ENCODE data around the gene ZBTB14. TPM values are rescaled to one million over a fixed set of nuclear protein-coding genes. Genes with fewer than 3 reads are reported as not detected.

Gene ZBTB14
- total RNA-seq, 2 donors from 2014 or later: 18.5 to 22.5 TPM

DNA sequence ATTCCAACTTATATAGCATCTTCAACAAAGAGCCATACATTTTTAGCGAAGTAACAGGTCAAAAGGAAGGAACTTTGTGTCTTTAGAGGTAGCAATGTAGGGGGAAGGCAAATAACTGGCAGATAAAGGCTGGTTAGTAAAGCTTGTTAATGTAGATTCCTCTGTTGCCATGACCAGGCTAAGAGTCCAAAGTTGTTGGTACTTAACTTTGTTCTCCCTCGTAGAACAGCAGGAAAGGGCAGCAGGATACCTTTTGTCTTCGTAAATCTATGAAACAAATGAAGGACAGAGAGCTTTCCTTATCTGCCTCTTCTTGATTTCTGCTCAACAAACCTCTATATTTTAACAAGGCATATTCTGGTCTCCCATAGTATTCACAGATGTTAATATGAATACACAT is 18.6 kb downstream of the ZBTB14 start:
- Mint-ChIP-seq H3K27me3 (no peaks in the 10 kb centered on the region), H3K36me3 (ENCODE audit: low read depth) (peaks cover 1% of the 10 kb centered on the region), H3K27ac (no peak overlapping the region), H3K4me3 (no peak overlapping the region), H3K4me1 (no peaks in the 10 kb centered on the region)
- no peak for DNase-seq
- no peak for ATAC-seq
- no peaks in the 10 kb centered on the region for H3K9me3 ChIP-seq (ENCODE audit: control insufficient read depth, low read length, poor library complexity, severe bottlenecking)

DNA sequence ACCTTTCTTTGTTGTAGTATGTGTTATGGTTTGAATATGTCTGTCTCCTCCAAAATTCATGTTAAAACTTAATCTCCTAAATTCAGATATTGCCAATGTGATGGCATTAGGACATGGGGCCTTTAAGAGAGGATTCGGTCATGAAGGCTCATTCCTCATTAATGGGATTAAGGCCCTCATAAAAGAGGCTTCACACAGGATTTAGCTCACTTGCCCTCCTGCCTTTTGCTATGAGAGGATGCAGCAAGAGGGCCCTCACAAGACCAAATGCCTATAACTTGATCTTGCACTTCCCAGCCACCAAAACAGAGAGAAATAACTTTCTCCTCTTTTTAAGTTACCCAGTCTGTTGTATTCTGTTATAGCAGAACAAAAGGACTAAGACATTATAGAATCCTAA is 19.7 kb downstream of the ZBTB14 start:
- ATAC-seq (no peak), DNase-seq (no peak)
- Mint-ChIP-seq H3K36me3 (ENCODE audit: low read depth) (peaks cover 2% of the 10 kb centered on the region), H3K27ac (no peak overlapping the region), H3K27me3 (no peaks in the 10 kb centered on the region), H3K4me3 (no peak overlapping the region), H3K4me1 (no peaks in the 10 kb centered on the region)
- H3K9me3 ChIP-seq (ENCODE audit: control insufficient read depth, low read length, poor library complexity, severe bottlenecking): no peaks in the 10 kb centered on the region

DNA sequence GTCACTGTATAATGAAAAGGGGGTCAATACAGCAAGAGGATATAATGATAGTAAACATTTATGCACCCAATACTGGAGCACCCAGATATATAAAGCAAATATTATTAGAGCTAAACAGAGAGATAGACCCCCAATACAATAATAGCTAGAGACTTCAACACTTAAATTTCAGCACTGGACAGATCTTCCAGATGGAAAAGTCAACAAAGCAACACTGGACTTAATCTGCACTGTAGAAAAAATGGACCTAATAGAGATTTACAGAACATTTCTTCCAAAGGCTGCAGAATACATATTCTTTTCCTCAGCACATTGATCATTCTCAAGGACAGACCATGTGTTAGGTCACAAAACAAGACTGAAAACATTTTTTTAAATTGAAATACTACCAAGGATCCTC is 26.7 kb downstream of the ZBTB14 start:
- H3K9me3 ChIP-seq (ENCODE audit: control insufficient read depth, low read length, poor library complexity, severe bottlenecking): no peaks in the 10 kb centered on the region
- DNase-seq (no peak), ATAC-seq (no peak)
- no peaks in the 10 kb centered on the region for H3K27me3 Mint-ChIP-seq
- H3K27ac Mint-ChIP-seq: no peak overlapping the region
- no peaks in the 10 kb centered on the region for H3K4me1 Mint-ChIP-seq
- peaks cover 2% of the 10 kb centered on the region for H3K36me3 Mint-ChIP-seq (ENCODE audit: low read depth)
- H3K4me3 Mint-ChIP-seq: no peak overlapping the region

DNA sequence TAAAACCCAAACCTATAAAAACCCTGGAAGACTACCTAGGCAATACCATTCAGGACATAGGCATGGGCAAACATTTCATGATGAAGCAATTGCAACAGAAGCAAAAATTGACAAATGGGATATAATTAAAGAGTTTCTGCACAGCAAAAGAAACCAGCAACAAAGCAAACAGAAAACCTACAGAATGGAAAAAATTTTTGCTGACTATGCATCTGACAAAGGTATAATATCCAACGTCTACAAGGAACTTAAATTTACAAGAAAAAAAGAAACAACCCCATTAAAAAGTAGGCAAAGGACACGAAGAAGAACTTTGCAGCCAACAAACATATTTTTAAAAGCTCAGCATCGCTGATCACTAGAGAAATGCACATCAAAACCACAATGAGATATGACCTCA is 28.8 kb downstream of the ZBTB14 start:
- DNase-seq (no peak), ATAC-seq (no peak)
- Mint-ChIP-seq H3K36me3 (ENCODE audit: low read depth) (no peaks in the 10 kb centered on the region), H3K27me3 (no peaks in the 10 kb centered on the region), H3K4me3 (no peak overlapping the region), H3K4me1 (no peaks in the 10 kb centered on the region), H3K27ac (no peak overlapping the region)
- no peaks in the 10 kb centered on the region for H3K9me3 ChIP-seq (ENCODE audit: control insufficient read depth, low read length, poor library complexity, severe bottlenecking)

DNA sequence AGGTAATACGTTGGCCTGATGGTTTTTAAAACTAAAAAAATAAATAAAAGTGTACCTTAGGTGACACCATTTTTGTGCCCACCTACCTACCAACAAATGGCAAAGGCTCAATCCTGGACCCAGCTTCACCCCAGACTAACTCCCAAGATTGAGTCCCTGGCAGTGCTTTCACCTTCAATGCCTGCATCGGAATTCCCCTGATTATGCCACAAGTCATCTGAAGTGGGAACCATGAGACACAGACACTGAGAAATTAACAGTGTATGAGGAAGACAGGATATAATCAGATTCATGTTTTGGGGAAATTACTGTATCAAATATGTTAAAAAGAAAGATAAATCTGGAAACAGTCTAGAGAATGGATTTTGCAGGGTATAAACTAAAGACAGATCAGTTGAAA is 41.6 kb downstream of the ZBTB14 start:
- ATAC-seq: peak; percentile 46
- no peaks in the 10 kb centered on the region for H3K36me3 Mint-ChIP-seq (ENCODE audit: low read depth)

DNA sequence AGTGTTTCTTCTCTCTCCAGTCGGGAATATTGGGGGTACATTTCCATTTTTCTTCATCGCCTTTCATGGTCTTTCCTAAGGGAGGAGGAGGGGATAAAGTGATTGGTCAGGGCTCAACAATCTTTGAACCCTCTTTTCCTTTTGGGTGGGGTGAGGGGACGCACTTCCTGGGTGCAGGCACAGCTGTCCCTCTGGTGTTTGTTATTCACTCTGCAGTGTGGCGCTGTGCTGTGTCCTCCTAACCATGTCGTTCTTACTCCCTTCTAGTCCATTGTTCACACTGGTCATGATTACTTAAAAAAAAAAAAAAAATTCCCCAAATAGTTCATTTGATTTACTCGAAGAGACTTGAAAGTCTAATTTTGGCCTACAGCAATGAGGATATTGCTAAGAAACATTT is 44.4 kb downstream of the ZBTB14 start:
- H3K9me3 ChIP-seq (ENCODE audit: control insufficient read depth, low read length, poor library complexity, severe bottlenecking): no peaks in the 10 kb centered on the region
- Mint-ChIP-seq H3K4me3 (no peak overlapping the region), H3K36me3 (ENCODE audit: low read depth) (no peaks in the 10 kb centered on the region), H3K4me1 (peaks cover 2% of the 10 kb centered on the region), H3K27ac (no peak overlapping the region), H3K27me3 (no peaks in the 10 kb centered on the region)
- ATAC-seq: no peak
- no peak for DNase-seq

More for the DNA sequence above, 41.6 kb downstream of the ZBTB14 start:
- Mint-ChIP-seq H3K27me3 (no peaks in the 10 kb centered on the region), H3K4me1 (peaks cover 2% of the 10 kb centered on the region), H3K4me3 (no peak overlapping the region), H3K27ac (no peak overlapping the region)
- DNase-seq: no peak
- no peaks in the 10 kb centered on the region for H3K9me3 ChIP-seq (ENCODE audit: control insufficient read depth, low read length, poor library complexity, severe bottlenecking)

DNA sequence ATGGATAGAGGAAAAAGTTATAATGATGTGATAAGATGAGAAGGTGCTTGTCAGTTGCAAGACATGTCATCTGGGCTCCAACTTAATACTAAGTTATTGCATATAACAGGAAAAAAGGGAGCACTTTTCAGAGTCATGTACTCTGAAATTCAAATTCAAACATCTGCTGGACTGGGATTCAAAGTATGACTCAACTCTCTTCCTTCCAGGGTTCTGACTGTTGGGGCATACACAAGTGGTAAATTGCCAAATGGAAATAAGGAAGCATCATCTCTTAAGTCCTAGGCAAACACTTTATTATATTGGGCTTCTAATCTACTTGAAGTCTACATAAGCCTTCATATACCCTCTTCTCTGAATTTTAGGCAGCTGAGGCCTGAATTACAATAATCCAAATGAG is 44.9 kb downstream of the ZBTB14 start:
- H3K9me3 ChIP-seq (ENCODE audit: control insufficient read depth, low read length, poor library complexity, severe bottlenecking): no peaks in the 10 kb centered on the region
- Mint-ChIP-seq H3K4me3 (no peak overlapping the region), H3K4me1 (peaks cover 2% of the 10 kb centered on the region), H3K36me3 (ENCODE audit: low read depth) (no peaks in the 10 kb centered on the region), H3K27ac (no peak overlapping the region), H3K27me3 (no peaks in the 10 kb centered on the region)
- DNase-seq: no peak
- ATAC-seq: no peak

DNA sequence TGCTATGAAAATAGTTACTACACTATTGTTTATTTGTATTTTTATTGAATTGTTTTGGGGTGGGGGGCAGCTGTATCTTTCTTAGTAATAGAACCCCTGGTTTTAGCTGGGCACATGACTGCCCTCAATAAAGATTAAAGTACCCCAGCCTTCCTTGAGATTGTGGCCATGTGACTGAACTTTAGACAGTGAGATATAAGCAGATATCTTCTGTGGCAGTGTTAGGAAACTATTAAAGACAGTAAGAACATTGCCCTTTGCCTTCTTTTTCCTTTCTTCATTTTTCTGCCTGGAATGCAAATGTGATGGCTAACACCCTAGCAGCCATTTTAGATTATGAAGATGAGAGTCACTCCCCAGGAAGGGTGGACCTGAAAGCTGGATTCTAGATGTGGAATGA is 50.6 kb downstream of the ZBTB14 start:
- DNase-seq (no peak), ATAC-seq (no peak)
- no peaks in the 10 kb centered on the region for H3K9me3 ChIP-seq (ENCODE audit: control insufficient read depth, low read length, poor library complexity, severe bottlenecking)
- Mint-ChIP-seq H3K4me1 (peaks cover 12% of the 10 kb centered on the region), H3K27ac (no peak overlapping the region), H3K4me3 (no peak overlapping the region), H3K36me3 (ENCODE audit: low read depth) (peaks cover 3% of the 10 kb centered on the region), H3K27me3 (no peaks in the 10 kb centered on the region)

DNA sequence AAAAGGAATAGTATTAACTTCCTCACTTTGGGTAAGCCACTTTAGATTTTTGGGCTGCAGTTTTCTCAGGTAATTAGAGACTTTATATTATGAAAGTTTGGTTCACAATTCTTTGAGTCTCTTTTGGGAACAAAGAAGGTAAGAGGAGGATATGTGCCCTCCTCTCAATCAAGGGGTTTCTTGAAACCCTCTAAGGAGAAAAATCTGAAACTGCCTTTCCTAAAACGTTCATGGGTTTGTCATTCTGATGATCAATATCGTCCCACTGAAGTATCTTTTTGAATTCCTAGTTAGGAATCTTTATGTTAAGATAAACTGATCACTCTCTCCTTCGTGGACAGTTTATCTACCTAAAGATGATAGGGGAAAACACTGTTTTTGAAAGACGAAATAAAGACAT is 56.1 kb downstream of the ZBTB14 start:
- peaks cover 16% of the 10 kb centered on the region for H3K4me1 Mint-ChIP-seq
- H3K36me3 Mint-ChIP-seq (ENCODE audit: low read depth): no peaks in the 10 kb centered on the region
- peak overlapping the region; percentile 96 for H3K27ac Mint-ChIP-seq
- DNase-seq: no peak
- no peaks in the 10 kb centered on the region for H3K27me3 Mint-ChIP-seq
- H3K9me3 ChIP-seq (ENCODE audit: control insufficient read depth, low read length, poor library complexity, severe bottlenecking): no peaks in the 10 kb centered on the region
- H3K4me3 Mint-ChIP-seq: peak overlapping the region; percentile 56
- no peak for ATAC-seq

Other genes with a start within 250 kb of the ZBTB14 start
- gene AKAIN1, start 98.5 kb downstream of the ZBTB14 start, total RNA-seq: not detected
- gene EPB41L3, start 248.3 kb upstream of the ZBTB14 start, total RNA-seq: 10 to 100 TPM in 1 of 2 donors, 1 to 10 TPM in 1; 1.9 to 15.3 TPM

All from T-helper 17 cell (primary cell).